WTC11 (cell line): ENCODE data around the gene TIAM2. TPM values are rescaled to one million over a fixed set of nuclear protein-coding genes. Genes with fewer than 3 reads are reported as not detected.

Experiments used
- ATAC-seq: fragments of 200-7000 bp; cut with Tn5 transposase; 2 replicates; pipeline ENCODE4 v1.10.0; 2021; ENCODE audit warnings: mild to moderate bottlenecking, moderate library complexity
- CTCF ChIA-PET: fragments of 300-600 bp; sonication (Branson Sonifier 250); formaldehyde crosslinking; loops from one replicate; lab custom pipeline; 2021; ENCODE audit warnings: antibody characterized with exemption; lab: Charles Lee
- POLR2A ChIA-PET: fragments of 350-600 bp; sonication (Branson Sonifier 250); formaldehyde crosslinking; loops from one replicate; lab custom pipeline; 2021; ENCODE audit warnings: antibody characterized with exemption; lab: Charles Lee
- DNase-seq: peaks from one replicate; pipeline ENCODE4 v3.0.0; 2021; ENCODE audit warnings: low spot score
- H3K27ac Mint-ChIP-seq: 2 replicates; pipeline ENCODE4 v1.8.0; 2021; ENCODE audit warnings: mixed read lengths
- H3K27me3 Mint-ChIP-seq: 2 replicates; pipeline ENCODE4 v1.8.0; 2021; ENCODE audit warnings: low read depth, mild to moderate bottlenecking, moderate library complexity, mixed read lengths
- H3K36me3 Mint-ChIP-seq: 2 replicates; pipeline ENCODE4 v1.8.0; 2021; ENCODE audit warnings: mixed read lengths
- H3K4me1 Mint-ChIP-seq: 2 replicates; pipeline ENCODE4 v1.8.0; 2022; ENCODE audit warnings: mixed read lengths
- H3K4me3 Mint-ChIP-seq: 2 replicates; pipeline ENCODE4 v1.8.0; 2021; ENCODE audit warnings: mild to moderate bottlenecking, moderate library complexity, mixed read lengths
- H3K9me3 Mint-ChIP-seq: 2 replicates; pipeline ENCODE4 v1.8.0; 2021; ENCODE audit warnings: mixed read lengths
- CBFB ChIP-seq: sonication (generic); formaldehyde crosslinking; IDR thresholded peaks from 2 replicates; pipeline ENCODE4 v1.8.1; 2022; ENCODE audit warnings: mild to moderate bottlenecking, low read depth, missing genetic modification reagents
- FOXP1 ChIP-seq: sonication (generic); formaldehyde crosslinking; IDR thresholded peaks from 2 replicates; pipeline ENCODE4 v1.8.0; 2022; ENCODE audit warnings: missing genetic modification reagents, mild to moderate bottlenecking, moderate library complexity, borderline replicate concordance
- HMGA2 ChIP-seq: fragments of 250-450 bp; sonication (Bioruptor Pico); IDR thresholded peaks from 2 replicates; pipeline ENCODE4 v1.4.0; 2021; ENCODE audit warnings: mild to moderate bottlenecking, moderate library complexity
- JAZF1 ChIP-seq: fragments of 250-450 bp; sonication (Bioruptor Pico); IDR thresholded peaks from 2 replicates; pipeline ENCODE4 v1.9.0; 2021; ENCODE audit warnings: moderate library complexity, mild to moderate bottlenecking, inconsistent platforms
- JUN ChIP-seq: sonication (generic); formaldehyde crosslinking; IDR thresholded peaks from 2 replicates; pipeline ENCODE4 v1.8.0; 2023; ENCODE audit warnings: mild to moderate bottlenecking, missing genetic modification reagents
- KAT7 ChIP-seq: sonication (generic); formaldehyde crosslinking; IDR thresholded peaks from 2 replicates; pipeline ENCODE4 v1.8.1; 2023; ENCODE audit warnings: missing genetic modification reagents, mild to moderate bottlenecking, borderline replicate concordance
- MXD4 ChIP-seq: fragments of 250-450 bp; sonication (Bioruptor Pico); IDR thresholded peaks from 2 replicates; pipeline ENCODE4 v1.8.0; 2021; ENCODE audit warnings: mild to moderate bottlenecking, moderate library complexity, borderline replicate concordance
- OVOL2 ChIP-seq: fragments of 250-450 bp; sonication (Bioruptor Pico); IDR thresholded peaks from 2 replicates; pipeline ENCODE4 v1.9.0; 2021; ENCODE audit warnings: mild to moderate bottlenecking, borderline replicate concordance
- SOX15 ChIP-seq: fragments of 250-450 bp; sonication (Bioruptor Pico); IDR thresholded peaks from 2 replicates; pipeline ENCODE4 v1.9.0; 2021; ENCODE audit warnings: mild to moderate bottlenecking
- TEAD1 ChIP-seq: sonication (generic); formaldehyde crosslinking; IDR thresholded peaks from 2 replicates; pipeline ENCODE4 v1.8.0; 2022; ENCODE audit warnings: mild to moderate bottlenecking, missing genetic modification reagents
- ZMAT4 ChIP-seq: fragments of 250-450 bp; sonication (Bioruptor Pico); IDR thresholded peaks from 2 replicates; pipeline ENCODE4 v1.9.0; 2021; ENCODE audit warnings: mild to moderate bottlenecking
- ZNF416 ChIP-seq: fragments of 250-450 bp; sonication (Bioruptor Pico); IDR thresholded peaks from 2 replicates; pipeline ENCODE4 v1.9.0; 2021; ENCODE audit warnings: mild to moderate bottlenecking, inconsistent platforms
- ZNF423 ChIP-seq: fragments of 250-450 bp; sonication (Bioruptor Pico); IDR thresholded peaks from 2 replicates; pipeline ENCODE4 v2.1.2; 2022; ENCODE audit warnings: mild to moderate bottlenecking, moderate library complexity
- ZNF671 ChIP-seq: fragments of 250-450 bp; sonication (Bioruptor Pico); IDR thresholded peaks from 2 replicates; pipeline ENCODE4 v1.8.0; 2021; ENCODE audit warnings: mild to moderate bottlenecking
- total RNA-seq: library from RNA; stranded (reverse); gene quantifications from 3 replicates; pipeline ENCODE4 v1.2.3, GENCODE V29; 2021
- TF ChIP-seq, protein P1 (sequence below): sonication (generic); formaldehyde crosslinking; IDR thresholded peaks from 2 replicates; pipeline ENCODE4 v1.8.1; 2023; ENCODE audit warnings: mild to moderate bottlenecking, missing genetic modification reagents, moderate library complexity
- TF ChIP-seq, protein P2 (sequence below): sonication (generic); formaldehyde crosslinking; IDR thresholded peaks from 2 replicates; pipeline ENCODE4 v1.8.0; 2022; ENCODE audit warnings: mild to moderate bottlenecking, missing genetic modification reagents
- TF ChIP-seq, protein P3 (sequence below): sonication (generic); formaldehyde crosslinking; conservative IDR thresholded peaks from 2 replicates; pipeline ENCODE4 v1.8.1; 2023; ENCODE audit warnings: mild to moderate bottlenecking, low read depth, missing genetic modification reagents, moderate library complexity
- TF ChIP-seq, protein P4 (sequence below): sonication (generic); formaldehyde crosslinking; IDR thresholded peaks from 2 replicates; pipeline ENCODE4 v1.8.1; 2023; ENCODE audit warnings: mild to moderate bottlenecking, missing genetic modification reagents

TIAM2 gene
- total RNA-seq, 1 experiment from 2014 or later, result 15.1 TPM

DNA sequence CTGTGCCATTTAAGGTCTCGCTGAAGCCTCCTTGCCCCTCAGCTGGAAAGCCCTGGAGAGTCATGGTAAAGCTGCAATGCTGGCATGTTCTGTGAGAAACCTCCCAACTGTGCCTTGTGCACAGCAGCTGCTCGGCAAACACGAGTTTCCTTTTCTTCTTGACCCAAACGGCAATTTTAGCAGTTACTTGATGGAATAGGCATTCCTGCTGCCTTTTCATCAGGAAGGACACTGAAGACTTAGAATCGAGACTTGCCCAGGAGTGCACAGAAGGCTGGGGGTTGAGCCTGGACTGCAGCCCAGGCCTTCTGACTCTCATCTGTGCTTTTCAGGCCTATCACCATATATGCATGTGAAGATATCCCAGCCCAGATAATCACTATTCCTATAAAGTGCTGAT is 240.0 kb downstream of the TIAM2 start:
- ChIA-PET CTCF (interaction anchor here (1.4 to 3.2 kb wide), 3 partner anchors 11 to 39 kb away, joined by 4 to 24 read pairs (median 6); no protein-coding TSS in a partner anchor), POLR2A (no interaction called here)
- H3K36me3 Mint-ChIP-seq, result peaks cover 50% of the 10 kb centered on the region
- DNase-seq, result no peak
- H3K4me3 Mint-ChIP-seq, result no peak overlapping the region
- no peak for ATAC-seq
- TF ChIP-seq OVOL2, result no peak
- TF ChIP-seq SOX15 (CRISPR knock-in tag), result no peak
- no peak for TF ChIP-seq FOXP1 (CRISPR knock-in tag)
- no peak for TF ChIP-seq TEAD1
- no peak for TF ChIP-seq JAZF1 (CRISPR knock-in tag)
- no peak for TF ChIP-seq MXD4
- peaks cover 3% of the 10 kb centered on the region; the same call in 1 of the 2 replicates for H3K27me3 Mint-ChIP-seq
- peaks cover 45% of the 10 kb centered on the region for H3K9me3 Mint-ChIP-seq
- H3K4me1 Mint-ChIP-seq, result peaks cover 7% of the 10 kb centered on the region
- no peak overlapping the region for H3K27ac Mint-ChIP-seq

- Mint-ChIP-seq H3K27ac (no peak overlapping the region), H3K4me3 (no peak overlapping the region), H3K36me3 (peaks cover 63% of the 10 kb centered on the region), H3K27me3 (peaks cover 3% of the 10 kb centered on the region; the same call in 1 of the 2 replicates), H3K9me3 (peaks cover 43% of the 10 kb centered on the region), H3K4me1 (peaks cover 7% of the 10 kb centered on the region)
- DNase-seq (no peak), ATAC-seq (no peak)
- ChIA-PET CTCF (no interaction called here), POLR2A (no interaction called here)
- TF ChIP-seq ZNF671 (CRISPR knock-in tag) (no peak), ZNF416 (CRISPR knock-in tag) (peak; percentile 99)
- TF ChIP-seq, all 79 proteins: peak for 1
These were observed 242.5 kb downstream of the TIAM2 start for GRCh38 chr6:155237613-155238012.

DNA sequence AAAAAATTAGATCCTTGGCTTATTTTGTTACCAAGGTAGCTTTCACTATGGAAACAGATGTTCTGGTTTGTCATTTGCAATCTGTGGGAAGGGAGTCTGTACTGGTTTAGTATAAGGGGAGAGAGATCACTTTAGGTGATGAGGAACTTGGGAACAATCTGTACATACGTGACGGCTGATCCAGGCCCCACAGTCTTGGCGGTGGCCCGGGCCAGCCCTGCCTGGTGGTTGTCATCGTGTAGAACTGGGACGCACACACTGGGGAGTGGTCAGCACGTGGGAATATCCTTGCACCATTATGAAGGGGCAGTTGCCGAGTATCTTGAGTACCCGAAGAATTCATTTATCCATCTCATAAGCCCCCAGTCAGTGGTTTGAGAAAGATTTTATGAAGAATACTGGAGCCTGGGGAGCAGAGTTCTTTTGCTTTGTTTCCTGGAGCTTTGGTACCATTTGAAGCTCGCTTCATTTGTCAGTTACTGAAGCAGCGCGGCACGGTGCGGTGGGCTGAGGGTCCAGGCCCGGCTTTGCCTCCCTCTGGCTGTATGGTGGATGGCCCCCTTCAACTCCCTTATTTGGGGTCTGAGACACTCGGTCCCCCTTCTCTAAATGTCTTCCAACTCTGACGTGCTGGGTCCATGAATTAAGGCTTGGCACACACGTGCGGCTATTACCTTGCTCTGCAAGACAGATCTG is 245.9 kb downstream of the TIAM2 start:
- H3K4me1 Mint-ChIP-seq, result no peaks in the 10 kb centered on the region
- peaks cover 3% of the 10 kb centered on the region; the same call in 1 of the 2 replicates for H3K27me3 Mint-ChIP-seq
- DNase-seq (no peak), ATAC-seq (no peak)
- no peak overlapping the region for H3K4me3 Mint-ChIP-seq
- H3K27ac Mint-ChIP-seq, result no peak overlapping the region
- peaks cover 64% of the 10 kb centered on the region for H3K36me3 Mint-ChIP-seq
- POLR2A ChIA-PET, result no interaction called here
- TF ChIP-seq KAT7 (no peak), HMGA2 (CRISPR knock-in tag) (no peak), ZMAT4 (CRISPR knock-in tag) (no peak), CBFB (CRISPR knock-in tag) (no peak), ZNF423 (CRISPR knock-in tag) (no peak), ZNF671 (CRISPR knock-in tag) (no peak), JUN (CRISPR knock-in tag) (no peak)
- TF ChIP-seq, protein P1, sequence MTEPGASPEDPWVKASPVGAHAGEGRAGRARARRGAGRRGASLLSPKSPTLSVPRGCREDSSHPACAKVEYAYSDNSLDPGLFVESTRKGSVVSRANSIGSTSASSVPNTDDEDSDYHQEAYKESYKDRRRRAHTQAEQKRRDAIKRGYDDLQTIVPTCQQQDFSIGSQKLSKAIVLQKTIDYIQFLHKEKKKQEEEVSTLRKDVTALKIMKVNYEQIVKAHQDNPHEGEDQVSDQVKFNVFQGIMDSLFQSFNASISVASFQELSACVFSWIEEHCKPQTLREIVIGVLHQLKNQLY (CRISPR knock-in tag), result no peak
- TF ChIP-seq, protein P2, sequence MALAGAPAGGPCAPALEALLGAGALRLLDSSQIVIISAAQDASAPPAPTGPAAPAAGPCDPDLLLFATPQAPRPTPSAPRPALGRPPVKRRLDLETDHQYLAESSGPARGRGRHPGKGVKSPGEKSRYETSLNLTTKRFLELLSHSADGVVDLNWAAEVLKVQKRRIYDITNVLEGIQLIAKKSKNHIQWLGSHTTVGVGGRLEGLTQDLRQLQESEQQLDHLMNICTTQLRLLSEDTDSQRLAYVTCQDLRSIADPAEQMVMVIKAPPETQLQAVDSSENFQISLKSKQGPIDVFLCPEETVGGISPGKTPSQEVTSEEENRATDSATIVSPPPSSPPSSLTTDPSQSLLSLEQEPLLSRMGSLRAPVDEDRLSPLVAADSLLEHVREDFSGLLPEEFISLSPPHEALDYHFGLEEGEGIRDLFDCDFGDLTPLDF (CRISPR knock-in tag), result no peak
- TF ChIP-seq, protein P3, sequence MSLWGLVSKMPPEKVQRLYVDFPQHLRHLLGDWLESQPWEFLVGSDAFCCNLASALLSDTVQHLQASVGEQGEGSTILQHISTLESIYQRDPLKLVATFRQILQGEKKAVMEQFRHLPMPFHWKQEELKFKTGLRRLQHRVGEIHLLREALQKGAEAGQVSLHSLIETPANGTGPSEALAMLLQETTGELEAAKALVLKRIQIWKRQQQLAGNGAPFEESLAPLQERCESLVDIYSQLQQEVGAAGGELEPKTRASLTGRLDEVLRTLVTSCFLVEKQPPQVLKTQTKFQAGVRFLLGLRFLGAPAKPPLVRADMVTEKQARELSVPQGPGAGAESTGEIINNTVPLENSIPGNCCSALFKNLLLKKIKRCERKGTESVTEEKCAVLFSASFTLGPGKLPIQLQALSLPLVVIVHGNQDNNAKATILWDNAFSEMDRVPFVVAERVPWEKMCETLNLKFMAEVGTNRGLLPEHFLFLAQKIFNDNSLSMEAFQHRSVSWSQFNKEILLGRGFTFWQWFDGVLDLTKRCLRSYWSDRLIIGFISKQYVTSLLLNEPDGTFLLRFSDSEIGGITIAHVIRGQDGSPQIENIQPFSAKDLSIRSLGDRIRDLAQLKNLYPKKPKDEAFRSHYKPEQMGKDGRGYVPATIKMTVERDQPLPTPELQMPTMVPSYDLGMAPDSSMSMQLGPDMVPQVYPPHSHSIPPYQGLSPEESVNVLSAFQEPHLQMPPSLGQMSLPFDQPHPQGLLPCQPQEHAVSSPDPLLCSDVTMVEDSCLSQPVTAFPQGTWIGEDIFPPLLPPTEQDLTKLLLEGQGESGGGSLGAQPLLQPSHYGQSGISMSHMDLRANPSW, result no peak
- TF ChIP-seq, protein P4, sequence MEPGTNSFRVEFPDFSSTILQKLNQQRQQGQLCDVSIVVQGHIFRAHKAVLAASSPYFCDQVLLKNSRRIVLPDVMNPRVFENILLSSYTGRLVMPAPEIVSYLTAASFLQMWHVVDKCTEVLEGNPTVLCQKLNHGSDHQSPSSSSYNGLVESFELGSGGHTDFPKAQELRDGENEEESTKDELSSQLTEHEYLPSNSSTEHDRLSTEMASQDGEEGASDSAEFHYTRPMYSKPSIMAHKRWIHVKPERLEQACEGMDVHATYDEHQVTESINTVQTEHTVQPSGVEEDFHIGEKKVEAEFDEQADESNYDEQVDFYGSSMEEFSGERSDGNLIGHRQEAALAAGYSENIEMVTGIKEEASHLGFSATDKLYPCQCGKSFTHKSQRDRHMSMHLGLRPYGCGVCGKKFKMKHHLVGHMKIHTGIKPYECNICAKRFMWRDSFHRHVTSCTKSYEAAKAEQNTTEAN, result no peak
- H3K9me3 Mint-ChIP-seq, result peaks cover 36% of the 10 kb centered on the region
- CTCF ChIA-PET, result no interaction called here
